ENCODE data around the gene FBLN1. TPM values are rescaled to one million over a fixed set of nuclear protein-coding genes. Genes with fewer than 3 reads are reported as not detected.

FBLN1 gene
- total and polyA plus RNA-seq, 2 of the 13 experiments (the other 11 are each of a cell fraction or from before 2014, with no cell fraction given): 37.3 to 103 TPM

GRCh38 chr22:45553351-45554039 lies 50.8 kb downstream of the FBLN1 start (continued):
- no peak for TF ChIP-seq ZXDC (CRISPR knock-in tag; IDR thresholded peaks at IDR 0.05)
- no peak for TF ChIP-seq ZNF552 (CRISPR knock-in tag; IDR thresholded peaks at IDR 0.05; ENCODE audit: borderline replicate concordance)
- no peak; the same call in 1 of the 2 replicates for TF ChIP-seq ZNF644 (CRISPR knock-in tag; IDR thresholded peaks at IDR 0.05; ENCODE audit: low read depth)
- no peak; the same call in 1 of the 2 replicates for TF ChIP-seq MXD3 (CRISPR knock-in tag; IDR thresholded peaks at IDR 0.05)
- TF ChIP-seq FIP1L1 (IDR thresholded peaks at IDR 0.05; ENCODE audit: borderline replicate concordance, insufficient read depth, low read depth, low read length): no peak
- no peak for TF ChIP-seq BRCA1 (CRISPR knock-in tag; IDR thresholded peaks at IDR 0.05)
- no peak for TF ChIP-seq ZNF800 (CRISPR knock-in tag; IDR thresholded peaks at IDR 0.05)
- TF ChIP-seq MNT (IDR thresholded peaks at IDR 0.05): no peak
- no peak for TF ChIP-seq FOXO1 (CRISPR knock-in tag; IDR thresholded peaks at IDR 0.05)
- TF ChIP-seq RNF219 (CRISPR knock-in tag; IDR thresholded peaks at IDR 0.05): no peak
- TF ChIP-seq KAT8 (CRISPR knock-in tag; IDR thresholded peaks at IDR 0.05): peak; percentile 53; the same call in 1 of the 2 replicates
- TF ChIP-seq TOE1 (CRISPR knock-in tag; IDR thresholded peaks at IDR 0.05): no peak
- no peak for TF ChIP-seq CHD2 (IDR thresholded peaks at IDR 0.05; ENCODE audit: low read depth, low read length)
- TF ChIP-seq ZNF17 (CRISPR knock-in tag; IDR thresholded peaks at IDR 0.05): no peak
- TF ChIP-seq ZNF3 (CRISPR knock-in tag; IDR thresholded peaks at IDR 0.05): no peak
- no peak for TF ChIP-seq ZFP1 (CRISPR knock-in tag; IDR thresholded peaks at IDR 0.05)
- peak; percentile 23; the same call in 1 of the 2 replicates for TF ChIP-seq SOX5 (CRISPR knock-in tag; IDR thresholded peaks at IDR 0.05; ENCODE audit: borderline replicate concordance)
- TF ChIP-seq HNRNPH1 (optimal IDR thresholded peaks at IDR 0.05; ENCODE audit: low read depth, low read length): no peak
- no peak for TF ChIP-seq FOXO4 (CRISPR knock-in tag; conservative IDR thresholded peaks at IDR 0.05)
- TF ChIP-seq BCL6 (CRISPR knock-in tag; IDR thresholded peaks at IDR 0.05): peak; percentile 31; the same call in 1 of the 2 replicates

Measured in HepG2 (cell line).